Fibroblast of the conjunctiva (primary cell): ENCODE measurements around the gene DIPK1C.

ENCODE experiments used
- DNase-seq: peaks from one replicate; pipeline ENCODE4 v3.0.0-alpha.2; 2010; ENCODE audit warnings: low read depth

DIPK1C gene

DNA sequence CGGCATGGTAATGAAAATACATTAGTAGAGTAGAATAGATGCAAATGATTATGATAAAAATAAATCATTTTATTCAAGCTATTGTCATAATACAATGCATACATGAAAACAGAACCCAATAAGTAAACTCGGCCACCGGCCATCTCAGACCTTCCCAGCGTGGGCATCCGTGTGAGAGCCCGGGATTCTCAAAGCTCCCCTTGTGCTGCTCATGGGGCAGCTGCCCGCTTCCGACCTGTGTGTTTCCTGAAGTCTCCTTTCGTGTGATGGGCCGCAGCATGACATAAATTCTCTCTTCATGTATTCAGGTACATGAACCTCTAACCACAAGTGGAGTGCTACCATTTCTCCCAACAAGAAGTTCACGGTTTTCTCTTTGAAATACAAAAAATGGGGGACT is 25.6 kb upstream of the DIPK1C start:
- DNase-seq: no peak

DNA sequence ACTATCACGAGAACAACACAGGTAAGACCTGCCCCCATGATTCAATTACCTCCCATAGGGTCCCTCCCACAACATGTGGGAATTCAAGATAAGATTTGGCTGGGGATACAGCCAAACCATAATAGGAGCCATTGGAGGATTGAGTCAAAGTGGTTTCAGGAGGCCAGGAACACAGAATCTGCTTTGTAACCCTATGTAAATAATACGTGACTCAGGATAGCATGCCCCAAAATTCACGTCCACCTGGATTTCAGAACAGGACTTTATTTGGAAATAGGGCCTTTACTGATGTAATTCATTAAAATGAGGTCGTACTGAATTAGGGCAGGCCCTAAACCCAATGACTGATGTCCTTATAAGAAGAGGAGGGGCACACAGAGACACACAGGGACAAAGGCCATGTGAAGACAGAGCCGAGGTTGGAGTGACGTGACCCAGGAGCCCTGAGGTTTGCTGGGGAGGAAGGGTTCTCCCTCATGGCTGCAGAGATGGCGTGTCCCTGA is 23.1 kb upstream of the DIPK1C start:
- DNase-seq: no peak

DNA sequence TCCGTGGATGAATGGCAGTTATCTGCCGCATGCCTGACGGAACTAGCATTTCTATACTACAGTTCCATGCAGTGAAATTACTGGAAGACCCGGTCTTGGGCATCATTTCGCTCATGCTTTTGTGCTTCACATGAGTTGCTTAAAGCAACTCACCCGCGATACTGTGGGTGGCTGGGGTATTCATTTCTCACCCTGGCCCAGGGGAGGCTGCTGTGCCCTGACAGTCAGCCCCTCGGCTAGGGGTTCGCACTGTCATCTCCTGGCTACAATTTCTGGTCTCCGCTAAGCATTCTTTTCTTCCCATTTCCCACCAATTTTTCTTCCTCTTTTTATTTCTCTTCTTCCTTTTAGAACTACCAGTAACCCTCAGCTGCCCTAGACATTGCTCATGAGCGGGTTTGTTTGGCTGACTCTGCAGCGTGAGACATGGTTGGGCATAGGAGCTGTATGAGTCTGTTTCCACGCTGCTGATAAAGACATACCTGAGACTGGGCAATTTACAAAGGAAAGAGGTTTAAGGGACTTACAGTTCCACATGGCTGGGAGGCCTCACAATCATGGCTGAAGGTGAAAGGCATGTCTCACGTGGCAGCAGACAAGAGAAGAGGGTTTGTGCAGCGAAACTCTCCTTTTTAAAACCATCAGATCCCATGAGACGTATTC is 22.5 kb upstream of the DIPK1C start:
- DNase-seq: no peak

GRCh38 chr18:74478880-74479279 is 21.8 kb upstream of the DIPK1C start:
- no peak for DNase-seq

DNA sequence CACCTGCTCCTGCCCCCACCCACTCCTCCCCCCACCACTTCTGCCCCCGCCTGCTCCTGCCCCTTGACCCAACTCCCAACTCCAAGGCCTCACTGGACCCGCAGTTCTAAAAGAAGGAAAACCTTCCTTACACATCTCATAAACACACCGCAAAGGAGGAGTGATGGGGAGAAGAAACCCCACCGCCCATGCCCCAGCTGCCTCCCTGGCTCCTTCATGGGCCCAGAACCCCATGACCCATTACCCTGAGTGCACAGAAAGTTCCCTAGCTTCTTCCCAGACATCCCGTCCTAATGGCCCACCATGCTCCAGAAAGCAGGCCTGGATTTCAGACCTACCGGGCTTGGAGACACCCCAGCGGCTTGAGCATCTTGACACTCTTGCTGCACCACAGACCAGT is 21.2 kb upstream of the DIPK1C start:
- DNase-seq: no peak

GRCh38 chr18:74477771-74478170 is 20.7 kb upstream of the DIPK1C start:
- DNase-seq: no peak

DNA sequence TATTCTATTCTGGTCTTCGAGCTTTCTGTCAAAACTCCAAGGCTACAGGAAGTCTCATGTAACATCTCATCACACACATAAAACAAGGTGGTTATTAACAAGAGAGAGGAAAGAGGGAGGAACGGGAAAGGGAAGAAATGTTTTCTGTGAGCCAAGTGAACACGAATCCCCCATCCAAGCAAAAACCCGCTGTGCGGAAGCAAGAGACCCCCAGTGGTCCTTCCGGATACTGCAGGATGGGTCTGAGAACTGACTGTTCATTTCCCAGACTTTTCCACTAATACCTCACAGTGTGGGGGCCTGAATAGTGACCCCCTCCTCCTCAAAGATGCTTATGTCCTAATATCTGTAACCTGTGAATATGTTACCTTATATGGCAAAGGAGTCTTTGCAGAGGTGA is 19.0 kb upstream of the DIPK1C start:
- DNase-seq: no peak

- no peak for DNase-seq
Measured at GRCh38 chr18:74473976-74474640, 17.0 kb upstream of the DIPK1C start.

DNA sequence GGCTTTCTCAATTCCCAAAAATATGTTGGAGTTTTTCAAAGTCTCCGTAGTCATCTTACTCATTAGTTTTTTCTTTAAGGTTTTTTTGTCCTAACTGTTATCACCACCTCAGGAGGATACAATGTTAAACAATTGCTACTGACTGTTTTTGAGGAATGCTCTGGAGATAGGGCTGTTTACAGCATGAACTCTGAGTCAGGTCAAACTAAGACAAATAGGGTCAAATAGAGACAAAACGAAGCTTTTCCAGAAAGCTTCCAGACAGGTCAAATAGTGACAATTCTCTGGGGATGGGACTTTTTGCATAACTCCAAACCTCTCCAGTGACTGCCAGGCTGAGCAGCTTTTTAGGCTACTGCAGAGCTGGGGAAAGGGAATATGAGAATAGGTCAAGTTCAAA is 15.2 kb upstream of the DIPK1C start:
- no peak for DNase-seq

GRCh38 chr18:74468547-74469061 is 11.5 kb upstream of the DIPK1C start:
- no peak for DNase-seq

DNA sequence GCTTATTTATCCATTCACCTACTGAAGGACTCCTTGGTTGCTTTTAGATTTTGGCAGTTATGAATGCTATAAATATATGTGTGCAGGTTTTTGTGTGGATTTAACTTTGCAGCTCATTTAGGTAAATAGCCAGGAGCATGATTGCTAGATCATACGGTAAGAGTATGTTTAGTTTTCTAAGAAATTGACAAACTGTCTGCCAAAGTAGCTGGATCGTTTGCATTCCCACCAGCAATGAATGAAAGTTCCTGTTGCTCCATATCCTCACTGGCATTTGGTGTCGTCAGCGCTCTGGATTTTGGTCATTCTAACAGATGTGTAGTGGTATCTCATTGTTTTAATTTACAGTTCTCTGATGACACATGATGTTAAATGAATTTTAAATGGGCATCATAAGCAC is 8.7 kb upstream of the DIPK1C start:
- no peak for DNase-seq

- DNase-seq: no peak
Measured at GRCh38 chr18:74463983-74464382, 6.9 kb upstream of the DIPK1C start.

GRCh38 chr18:74463254-74463653 is 6.1 kb upstream of the DIPK1C start:
- no peak for DNase-seq

GRCh38 chr18:74460825-74461224 is 3.7 kb upstream of the DIPK1C start:
- DNase-seq: no peak

- no peak for DNase-seq
Measured at GRCh38 chr18:74459889-74460288, 2.8 kb upstream of the DIPK1C start.

DNA sequence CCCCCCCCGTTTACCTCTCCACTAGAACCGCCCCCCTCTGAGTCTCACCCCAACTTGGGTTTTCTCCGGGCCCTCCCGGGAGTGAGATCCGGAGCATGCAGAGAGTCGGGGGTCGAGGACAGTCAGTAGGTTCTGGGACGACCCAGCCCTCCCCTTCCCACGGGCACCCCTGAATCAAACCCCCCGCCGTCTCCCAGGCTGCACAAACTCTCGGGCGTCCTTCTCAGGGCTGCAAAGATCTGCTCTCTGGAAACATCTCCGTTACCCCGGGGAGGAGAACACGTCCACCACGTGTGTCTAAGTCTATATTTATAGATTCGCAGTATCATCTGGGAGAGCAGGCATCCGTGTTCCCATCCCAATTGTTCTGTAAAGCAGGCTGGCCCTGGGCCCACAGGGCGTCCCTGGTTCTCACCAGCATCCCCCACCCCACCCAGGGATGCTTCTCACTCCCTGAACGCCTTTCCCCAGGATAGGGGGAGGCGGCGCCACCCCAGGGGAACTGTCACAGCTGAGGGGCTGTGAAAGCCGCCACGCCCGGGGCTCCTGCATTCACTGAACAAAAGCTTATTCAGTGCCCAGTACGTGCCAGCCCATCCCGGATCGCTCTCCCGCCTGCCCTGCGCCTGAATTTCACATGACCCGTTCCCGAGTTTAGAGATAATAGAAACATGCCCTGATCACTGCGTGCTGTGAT is 765 bp upstream of the DIPK1C start:
- no peak for DNase-seq

GRCh38 chr18:74456349-74457042 is 612 bp downstream of the DIPK1C start:
- no peak for DNase-seq

DNA sequence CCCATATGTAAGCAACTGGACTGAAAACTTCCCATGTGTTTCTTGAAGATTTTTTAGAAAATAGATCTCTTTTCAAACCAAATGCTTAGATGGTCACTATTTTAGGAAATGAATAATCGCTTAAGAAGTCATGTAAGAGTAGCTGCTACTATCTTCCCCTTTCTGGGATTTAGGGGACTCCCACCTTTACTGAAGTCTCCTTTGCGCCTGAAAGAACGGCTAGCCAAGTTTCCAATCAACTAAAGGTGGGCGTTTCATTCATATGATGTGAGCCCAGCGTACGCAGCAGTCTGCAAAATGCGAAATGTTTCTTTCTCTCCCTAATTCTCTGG is 1.1 kb downstream of the DIPK1C start:
- no peak for DNase-seq

DNA sequence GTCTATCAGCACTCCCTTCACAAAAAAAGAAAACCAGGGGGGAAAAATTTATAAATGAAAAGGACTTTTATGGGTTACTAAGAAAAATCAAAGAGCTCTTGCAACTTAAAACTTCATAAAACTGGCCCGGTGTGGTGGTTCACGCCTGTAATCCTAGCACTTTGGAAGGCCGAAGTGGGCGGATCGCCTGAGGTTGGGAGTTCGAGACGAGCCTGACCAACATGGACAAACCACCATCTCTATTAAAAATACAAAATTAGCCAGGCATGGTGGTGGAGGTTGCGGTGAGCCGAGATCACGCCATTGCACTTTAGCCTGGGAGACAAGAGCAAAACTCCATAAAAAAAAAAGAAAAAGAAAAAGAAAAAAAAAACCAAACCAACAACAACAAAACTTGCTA is 1.7 kb downstream of the DIPK1C start:
- DNase-seq: no peak

DNA sequence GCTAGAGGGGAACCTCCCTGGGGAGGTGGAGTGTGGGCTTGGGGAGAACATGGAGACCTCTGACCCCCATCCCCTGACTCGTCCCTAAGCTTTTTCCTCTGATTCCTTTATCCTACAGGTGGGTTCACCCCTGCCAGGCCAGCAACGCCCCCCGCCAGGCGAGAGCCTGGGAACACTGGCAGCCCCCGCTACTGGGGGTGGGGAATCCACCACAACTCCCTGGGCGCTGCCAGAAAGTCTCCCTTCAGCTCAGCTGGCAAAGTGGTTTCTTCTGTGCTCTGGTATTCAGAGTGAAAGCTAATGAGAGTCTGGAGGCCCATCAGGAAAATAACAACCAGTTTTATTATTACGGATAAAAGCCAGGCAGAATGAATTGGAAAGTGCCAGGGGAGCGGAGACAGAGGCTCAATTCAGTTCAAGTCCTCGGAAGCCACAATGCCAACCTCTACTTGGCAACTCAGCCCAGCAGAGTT is 2.8 kb downstream of the DIPK1C start:
- no peak for DNase-seq

DNA sequence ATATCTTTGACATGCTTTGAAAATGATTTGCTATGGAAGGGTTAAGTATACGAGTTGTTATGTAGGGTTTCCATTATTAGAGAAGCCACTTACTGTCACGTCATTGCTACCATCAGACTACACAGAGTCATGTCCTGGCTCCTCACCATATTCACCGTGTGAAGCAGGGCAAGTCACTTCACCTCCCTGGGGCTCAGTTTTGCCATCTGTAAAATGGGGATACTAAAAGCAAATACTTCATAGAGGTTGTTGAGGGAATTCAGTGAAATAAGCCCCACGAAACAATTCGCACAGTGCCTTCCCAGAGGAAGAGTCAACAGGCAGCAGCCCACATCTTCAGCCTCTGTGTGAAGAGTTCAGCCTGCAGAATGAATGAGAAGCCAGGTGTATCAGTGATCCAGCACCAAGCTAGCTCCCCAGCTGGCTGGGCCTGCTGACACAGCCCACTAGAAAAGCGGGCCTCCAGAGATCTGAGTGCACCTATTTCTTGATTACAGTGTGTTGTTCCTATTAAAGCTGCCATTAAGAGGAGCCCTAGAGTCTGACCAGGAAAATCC is 3.4 kb downstream of the DIPK1C start:
- DNase-seq: no peak

- no peak for DNase-seq
Measured at GRCh38 chr18:74453016-74453566, 4.0 kb downstream of the DIPK1C start.
